GM19023 (cell line): ENCODE measurements around the gene RFPL4AL1.
"Not testable (repeated sequence)": the region's sequence is repeated elsewhere in the genome, so short reads cannot be mapped to it uniquely, and the experiment has no call there.

ENCODE experiments used
- ATAC-seq: cut with Tn5 transposase; IDR thresholded peaks from one replicate; pipeline ENCODE4 v1.9.1; 2021; ENCODE audit warnings: mild to moderate bottlenecking, moderate library complexity; ENCODE audit not compliant: unreplicated experiment

The RFPL4AL1 gene

DNA sequence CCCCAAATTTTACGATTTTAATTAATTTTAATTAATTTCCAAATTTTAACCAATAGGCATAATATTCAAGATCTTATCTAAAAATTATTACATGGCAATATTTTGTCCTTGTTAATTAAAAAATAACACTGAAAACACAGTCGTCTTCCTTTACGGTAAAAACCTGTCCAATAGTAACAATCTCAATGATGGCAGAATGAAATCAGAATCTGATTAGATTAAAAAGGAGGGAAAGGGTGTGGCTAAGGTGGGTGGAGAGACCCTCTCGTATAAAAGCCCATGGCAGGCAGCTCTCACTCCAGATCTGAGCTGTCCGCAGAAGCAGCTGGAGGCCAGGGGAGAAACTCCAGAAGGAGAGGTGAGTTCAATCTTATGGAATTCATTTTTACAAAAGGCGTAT lies at the start of gene RFPL4AL1:
Gene RFPL4AL1 (plus strand): TSS at position 301 of the 400 bp plus-strand sequence. CDS start 2,687 bp downstream, outside the sequence.
- ATAC-seq, result not testable (repeated sequence)

DNA sequence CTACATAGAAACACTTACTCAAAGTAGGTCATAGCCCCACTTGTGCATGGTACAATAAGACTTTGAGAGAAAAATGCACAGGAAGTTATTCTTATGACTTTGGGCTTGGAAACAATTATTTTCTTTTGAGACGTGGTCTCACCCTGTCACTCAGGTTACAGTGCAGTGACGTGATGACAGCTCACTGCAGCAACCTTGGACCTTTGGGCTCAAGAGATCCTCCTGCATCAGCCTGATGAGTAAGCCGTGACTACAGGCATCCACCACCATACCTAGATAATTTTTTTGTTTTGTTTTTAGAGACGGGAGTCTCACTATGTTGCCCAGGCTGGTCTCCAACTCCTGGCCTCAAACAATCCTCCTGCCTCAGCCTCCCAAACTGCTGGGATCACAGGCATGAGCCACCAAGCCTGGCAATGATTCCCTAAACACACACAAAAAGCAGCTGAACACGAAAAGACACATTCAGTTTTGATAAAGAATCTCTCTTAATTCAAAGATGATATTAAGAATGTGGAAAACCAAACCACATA lies 48.6 kb upstream of the RFPL4AL1 start:
- no peak for ATAC-seq

DNA sequence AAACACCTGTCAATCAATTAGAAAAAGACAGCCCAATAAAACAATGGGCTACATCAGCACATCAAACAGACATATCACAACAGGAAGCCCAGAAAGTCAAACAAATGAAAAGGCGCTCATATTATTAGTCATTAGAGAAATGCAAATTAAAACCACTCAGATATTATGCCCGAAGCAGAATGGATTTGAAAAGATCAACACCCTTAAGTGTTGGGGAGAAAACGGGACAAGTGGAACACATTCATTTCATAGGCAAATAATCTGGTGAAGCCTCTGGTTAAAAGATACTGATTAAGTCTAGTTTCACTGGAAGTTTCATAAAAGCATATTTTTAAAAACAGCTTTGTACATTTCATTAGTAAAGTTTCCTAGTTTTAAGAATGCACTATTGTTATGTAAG lies 48.1 kb upstream of the RFPL4AL1 start:
- ATAC-seq, result no peak

DNA sequence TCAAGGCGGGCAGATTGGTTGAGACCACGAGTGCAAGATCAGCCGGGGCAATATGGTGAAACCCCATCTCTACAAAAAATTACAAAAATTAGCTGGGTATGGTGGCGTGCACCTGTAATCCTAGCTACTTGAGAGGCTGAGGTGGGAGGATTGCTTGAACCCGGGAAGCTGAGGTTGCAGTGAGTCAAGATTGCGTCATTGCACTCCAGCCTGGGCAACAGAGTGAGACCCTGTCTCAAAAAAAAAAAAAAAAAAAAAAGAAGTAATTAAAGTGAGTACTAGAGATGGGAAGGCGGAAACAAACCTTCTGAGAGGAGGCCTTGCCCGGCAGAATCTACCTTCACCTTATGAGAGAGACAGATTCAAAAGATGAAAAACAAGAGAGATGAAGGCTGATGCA lies 45.4 kb upstream of the RFPL4AL1 start:
- no peak for ATAC-seq

DNA sequence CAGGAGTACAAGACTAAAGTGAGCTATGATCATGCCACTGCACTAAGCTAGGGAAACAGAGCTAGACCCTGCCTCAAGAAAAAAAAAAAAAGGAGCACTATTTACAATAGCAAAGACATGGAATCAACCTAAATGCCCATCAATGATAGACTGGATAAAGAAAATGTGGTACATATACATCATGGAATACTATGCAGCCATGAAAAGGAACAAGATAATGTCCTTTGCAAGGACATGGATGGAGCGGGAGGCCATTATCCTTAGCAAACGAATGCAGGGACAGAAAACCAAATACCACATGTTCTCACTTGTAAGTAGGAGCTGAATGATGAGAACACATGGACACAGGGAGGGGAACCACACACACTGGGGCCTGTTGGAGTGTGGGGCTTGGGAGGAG lies 38.5 kb upstream of the RFPL4AL1 start:
- ATAC-seq, result not testable (repeated sequence)

DNA sequence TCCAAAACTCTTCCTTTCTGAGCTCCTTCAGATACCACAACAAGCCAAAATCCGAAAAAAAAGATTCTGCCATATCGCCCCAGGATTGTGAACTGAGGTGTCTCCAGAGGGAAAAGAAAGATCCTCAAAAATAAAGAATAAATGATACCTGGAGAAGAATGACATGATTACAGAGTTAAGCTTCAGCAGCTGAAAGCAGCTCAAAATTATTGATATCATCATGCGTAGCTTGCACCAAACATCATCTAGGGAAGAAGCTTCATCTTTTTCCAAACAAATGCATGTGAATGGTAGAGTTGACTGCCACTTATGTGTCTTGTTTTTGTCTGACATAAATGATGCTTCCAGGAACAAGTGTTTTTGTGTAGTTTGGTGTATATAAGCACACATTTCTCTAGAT lies 30.6 kb upstream of the RFPL4AL1 start, which contains the start of gene NLRP9:
Gene NLRP9 (minus strand): TSS at position 101 of the 400 bp plus-strand sequence. CDS start 28 bp downstream, at position 73.
- no peak for ATAC-seq

DNA sequence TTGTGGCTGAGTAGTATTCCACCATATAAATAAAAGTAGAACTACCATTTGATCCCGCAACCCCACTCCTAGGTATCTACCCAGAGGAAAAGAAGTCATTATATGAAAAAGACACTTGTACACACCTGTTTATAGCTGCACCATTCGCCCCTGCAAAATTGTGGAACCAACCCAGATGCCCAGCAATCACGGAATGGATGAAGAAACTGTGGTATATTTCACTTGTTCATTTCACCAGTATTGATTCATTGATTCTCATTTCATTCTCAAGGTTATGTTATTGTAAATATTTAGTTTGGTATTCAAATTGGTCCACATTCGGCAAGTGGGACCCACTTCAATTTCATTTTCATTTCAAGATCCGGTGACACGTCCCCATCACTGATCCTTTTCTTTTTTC lies 18.2 kb upstream of the RFPL4AL1 start:
- no peak for ATAC-seq

DNA sequence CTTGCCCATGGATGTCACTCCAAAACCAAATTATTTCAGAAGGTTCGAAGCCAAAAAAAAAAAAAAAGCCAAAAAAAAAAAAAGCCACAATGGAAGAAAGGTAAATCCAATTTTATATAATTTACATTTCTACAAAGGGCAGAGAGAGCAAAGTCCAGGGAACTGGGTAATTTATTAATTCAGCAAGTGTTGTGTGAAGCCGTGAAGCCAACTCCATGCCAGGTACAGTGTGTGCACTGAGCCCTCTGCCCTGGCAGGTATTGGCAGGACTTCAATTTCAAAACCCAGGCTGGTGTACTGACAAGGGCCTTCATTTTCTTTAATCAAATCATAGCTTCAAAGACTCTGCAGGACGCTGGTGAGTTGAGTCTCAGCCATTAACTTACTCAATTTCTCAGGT lies 15.5 kb upstream of the RFPL4AL1 start:
- no peak for ATAC-seq

DNA sequence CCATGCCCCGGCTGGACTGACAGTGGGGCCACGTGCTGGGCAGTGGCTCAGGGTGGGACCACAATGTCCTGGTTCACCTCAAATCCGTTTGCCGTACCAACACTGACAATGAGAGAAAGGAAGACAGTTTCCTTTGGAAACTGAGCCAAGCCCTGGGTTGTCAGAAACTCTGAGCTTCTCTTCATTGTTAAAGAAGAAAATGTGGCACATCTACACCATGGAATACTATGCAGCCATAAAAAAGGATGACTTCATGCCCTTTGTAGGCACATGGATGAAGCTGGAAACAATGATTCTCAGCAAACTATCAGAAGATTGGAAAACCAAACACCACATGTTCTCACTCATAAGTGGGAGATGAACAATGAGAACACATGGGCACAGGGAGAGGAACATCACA lies 12.1 kb upstream of the RFPL4AL1 start:
- not testable (repeated sequence) for ATAC-seq

DNA sequence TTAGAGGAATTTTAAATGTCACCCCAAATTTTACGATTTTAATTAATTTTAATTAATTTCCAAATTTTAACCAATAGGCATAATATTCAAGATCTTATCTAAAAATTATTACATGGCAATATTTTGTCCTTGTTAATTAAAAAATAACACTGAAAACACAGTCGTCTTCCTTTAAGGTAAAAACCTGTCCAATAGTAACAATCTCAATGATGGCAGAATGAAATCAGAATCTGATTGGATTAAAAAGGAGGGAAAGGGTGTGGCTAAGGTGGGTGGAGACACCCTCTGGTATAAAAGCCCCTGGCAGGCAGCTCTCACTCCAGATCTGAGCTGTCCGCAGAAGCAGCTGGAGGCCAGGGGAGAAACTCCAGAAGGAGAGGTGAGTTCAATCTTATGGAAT lies 10.1 kb upstream of the RFPL4AL1 start, which contains the start of gene RFPL4A:
Gene RFPL4A (plus strand): TSS at position 301 of the 400 bp plus-strand sequence. CDS start 2,704 bp downstream, outside the sequence.
- ATAC-seq, result not testable (repeated sequence)

DNA sequence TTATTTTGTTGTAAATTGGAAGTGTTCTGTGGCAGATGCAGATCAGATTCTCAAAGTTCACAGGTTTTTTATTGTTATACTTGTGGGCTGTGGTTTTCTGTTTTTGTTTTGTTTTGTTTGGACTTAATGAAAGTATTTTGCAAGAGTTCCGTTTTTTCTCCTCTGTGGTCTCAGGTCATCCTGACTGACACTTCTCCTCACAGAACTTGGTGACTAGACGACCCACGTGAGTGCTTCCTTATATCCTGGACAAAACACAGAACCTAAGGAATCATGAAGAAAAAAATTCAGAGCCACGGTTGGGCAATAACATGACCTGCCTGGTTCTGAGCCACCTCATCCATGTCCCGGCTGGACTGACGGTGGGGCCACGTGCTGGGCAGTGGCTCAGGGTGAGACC lies 2.5 kb upstream of the RFPL4AL1 start:
- no peak for ATAC-seq

DNA sequence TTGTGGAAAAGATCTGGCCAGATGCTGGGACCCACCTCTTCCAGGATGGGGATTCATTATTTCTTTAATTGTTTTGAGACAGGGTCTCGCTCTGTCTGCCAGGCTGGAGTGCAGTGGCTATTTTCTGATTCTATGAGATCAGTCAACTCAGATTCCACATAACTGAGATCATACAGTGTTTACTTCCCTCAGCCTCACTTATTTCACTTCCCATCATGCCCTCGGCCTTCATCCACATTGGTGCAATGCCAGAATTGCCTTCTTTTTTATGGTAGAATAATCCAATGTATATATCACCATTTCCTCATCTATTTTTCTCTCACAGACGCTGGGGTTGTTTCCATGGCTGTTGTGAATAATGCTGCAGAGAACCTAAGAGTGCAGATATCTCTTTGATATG lies 714 bp downstream of the RFPL4AL1 start:
- not testable (repeated sequence) for ATAC-seq

DNA sequence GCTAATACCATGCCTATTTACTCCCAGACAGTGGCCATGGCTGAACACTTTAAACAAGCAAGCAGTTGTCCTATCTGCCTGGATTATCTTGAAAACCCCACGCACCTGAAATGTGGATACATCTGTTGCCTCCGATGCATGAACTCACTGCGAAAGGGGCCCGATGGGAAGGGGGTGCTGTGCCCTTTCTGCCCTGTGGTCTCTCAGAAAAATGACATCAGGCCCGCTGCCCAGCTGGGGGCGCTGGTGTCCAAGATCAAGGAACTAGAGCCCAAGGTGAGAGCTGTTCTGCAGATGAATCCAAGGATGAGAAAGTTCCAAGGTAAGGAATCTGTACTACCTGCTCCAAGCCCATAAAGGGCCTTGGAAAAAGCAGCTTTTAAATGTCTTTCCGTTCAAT lies 8.6 kb downstream of the RFPL4AL1 start:
- no peak for ATAC-seq

DNA sequence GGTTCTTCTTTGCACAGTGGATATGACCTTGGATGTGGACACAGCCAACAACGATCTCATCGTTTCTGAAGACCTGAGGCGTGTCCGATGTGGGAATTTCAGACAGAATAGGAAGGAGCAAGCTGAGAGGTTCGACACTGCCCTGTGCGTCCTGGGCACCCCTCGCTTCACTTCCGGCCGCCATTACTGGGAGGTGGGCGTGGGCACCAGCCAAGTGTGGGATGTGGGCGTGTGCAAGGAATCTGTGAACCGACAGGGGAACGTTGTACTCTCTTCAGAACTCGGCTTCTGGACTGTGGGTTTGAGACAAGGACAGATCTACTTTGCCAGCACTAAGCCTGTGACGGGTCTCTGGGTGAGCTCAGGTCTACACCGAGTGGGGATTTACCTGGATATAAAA lies 9.4 kb downstream of the RFPL4AL1 start:
- no peak for ATAC-seq

DNA sequence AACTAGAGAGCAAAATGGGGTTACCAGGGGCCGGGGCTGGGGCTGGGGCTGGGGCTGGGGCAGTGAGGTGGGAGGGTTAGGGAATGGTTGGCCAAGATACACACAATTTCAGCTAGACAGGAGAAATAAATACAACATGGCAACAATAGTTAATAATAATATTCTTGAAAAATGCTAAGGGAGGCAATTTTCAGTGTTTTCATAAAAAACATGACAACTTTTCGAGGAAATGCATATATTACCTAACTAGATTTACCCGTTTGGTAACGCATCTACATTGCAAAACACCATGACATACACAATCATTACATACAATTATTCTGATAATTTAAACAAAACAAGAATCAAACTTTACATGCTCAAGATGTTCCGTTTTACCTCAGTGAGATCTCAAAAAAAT lies 12.2 kb downstream of the RFPL4AL1 start:
- no peak for ATAC-seq

DNA sequence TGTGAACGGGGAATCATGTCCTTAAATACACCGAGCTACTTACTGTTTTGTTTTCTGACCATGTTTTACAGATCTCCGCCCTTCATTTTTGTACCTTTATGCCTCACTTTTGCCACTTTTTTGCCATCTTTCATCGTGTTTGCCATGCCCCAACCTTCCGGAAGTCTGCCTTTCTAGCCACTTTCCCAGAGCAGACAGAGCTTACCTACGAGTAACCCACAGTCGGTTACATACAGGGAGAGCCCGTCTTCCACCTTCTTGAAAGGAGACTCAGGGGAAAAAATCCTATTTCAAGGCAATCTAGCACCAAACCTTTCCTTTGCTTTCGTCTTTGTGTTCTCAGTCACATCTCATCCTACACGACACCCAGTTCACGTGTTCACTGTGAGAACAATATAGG lies 26.1 kb downstream of the RFPL4AL1 start:
- no peak for ATAC-seq

DNA sequence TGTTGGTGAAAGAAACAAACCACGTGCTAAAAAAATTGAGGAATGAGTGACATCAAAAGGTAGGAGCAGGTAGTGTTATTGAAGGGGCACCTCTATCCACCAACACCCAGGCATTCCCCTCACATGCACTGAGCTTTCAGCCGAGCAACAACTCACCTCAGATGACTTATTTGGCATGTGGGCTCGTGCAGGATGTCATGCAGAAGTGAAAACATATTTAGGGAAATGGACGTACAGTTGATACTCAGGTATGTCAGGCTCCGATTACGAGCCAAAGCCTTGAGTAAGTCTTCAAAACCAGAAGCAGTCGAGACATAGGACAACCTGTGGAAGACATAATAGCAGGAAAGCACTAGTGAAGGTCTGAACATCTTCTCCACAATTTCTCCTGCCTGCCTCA lies 32.5 kb downstream of the RFPL4AL1 start:
- no peak for ATAC-seq

DNA sequence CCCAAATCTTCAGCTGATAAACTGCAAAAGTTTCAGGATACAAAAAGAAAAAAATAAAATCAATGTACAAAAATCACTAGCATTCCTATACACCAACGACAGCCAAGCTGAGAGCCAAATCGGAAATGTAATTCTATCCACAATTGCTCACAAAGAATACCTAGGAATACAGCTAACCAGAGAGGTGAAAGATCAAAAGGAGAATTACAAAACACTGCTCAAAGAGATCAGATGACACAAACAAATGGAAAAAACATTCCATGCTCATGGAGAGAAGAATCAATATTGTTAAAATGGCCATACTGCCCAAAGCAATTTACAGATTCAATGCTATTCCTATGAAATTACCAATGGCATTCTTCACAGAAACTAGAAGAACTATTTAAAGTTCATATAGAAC lies 33.4 kb downstream of the RFPL4AL1 start:
- ATAC-seq, result no peak

DNA sequence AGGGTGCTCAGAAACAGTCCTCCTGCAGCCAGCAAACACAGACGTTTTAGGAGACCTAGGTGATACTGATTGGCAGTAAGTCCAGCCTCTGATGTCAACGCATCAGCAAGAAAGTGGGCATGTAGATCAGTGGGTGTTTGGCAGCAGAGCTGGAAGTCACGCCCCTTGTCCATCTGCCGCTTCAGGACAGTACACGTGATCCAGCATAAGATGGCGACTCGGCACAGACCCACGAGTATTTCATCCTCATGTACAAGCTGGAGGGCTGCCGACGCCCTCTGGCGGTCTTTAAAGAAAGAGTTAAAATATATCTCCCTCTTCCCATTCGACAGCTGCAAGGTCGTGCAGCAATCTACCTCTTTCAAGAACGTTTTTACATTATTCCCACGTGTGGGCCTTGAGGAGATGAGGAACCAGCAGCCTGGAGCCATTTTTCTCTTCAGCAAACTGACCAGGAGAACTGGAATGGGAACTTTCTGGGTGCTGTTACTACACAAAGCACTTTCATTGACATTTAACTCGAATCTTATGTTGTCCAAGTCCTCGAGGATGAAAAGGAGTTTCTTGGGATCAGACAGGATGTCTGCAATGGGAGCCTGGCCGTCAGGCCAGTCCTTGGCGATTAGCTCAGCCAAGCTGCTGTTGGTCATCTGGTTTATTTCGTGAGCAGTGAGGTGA lies 40.6 kb downstream of the RFPL4AL1 start:
- no peak for ATAC-seq

DNA sequence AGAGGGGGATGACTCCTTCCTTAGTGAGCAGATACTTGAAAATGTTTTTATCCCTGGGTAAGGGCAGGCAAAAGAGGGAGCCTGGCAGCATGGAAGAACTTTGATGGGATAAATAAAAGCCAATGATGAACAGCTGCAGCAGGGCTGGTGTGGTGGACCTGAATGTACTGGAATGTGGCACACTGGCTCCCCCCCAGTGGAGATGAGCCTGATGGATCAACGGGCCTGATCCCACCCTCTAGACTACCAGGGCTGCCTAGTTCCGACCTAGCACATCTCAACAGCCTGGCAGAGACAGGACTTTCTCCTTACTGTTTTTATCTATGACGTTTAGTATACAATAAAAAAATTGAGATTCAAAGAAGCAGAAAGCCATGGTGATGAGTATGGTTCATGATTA lies 42.4 kb downstream of the RFPL4AL1 start:
- no peak for ATAC-seq

DNA sequence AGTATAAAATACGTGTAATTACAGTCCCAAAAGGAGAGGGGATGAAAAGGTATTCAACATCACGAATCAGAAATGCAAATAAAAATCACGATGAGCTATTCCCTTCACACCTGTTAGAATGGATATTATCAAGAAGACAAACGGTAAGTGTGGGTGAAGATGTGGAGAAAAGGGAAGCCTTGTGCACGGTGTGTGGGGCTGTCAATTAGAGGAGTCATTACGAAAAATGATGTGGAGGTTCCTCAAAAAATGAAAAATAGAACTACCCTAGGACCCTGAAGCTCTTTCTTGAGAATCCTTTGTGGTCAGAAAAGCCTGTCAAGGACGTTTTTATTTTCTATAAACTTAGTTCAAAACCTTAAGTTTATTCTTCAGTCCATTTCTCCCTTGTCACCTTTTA lies 43.5 kb downstream of the RFPL4AL1 start:
- ATAC-seq, result no peak

DNA sequence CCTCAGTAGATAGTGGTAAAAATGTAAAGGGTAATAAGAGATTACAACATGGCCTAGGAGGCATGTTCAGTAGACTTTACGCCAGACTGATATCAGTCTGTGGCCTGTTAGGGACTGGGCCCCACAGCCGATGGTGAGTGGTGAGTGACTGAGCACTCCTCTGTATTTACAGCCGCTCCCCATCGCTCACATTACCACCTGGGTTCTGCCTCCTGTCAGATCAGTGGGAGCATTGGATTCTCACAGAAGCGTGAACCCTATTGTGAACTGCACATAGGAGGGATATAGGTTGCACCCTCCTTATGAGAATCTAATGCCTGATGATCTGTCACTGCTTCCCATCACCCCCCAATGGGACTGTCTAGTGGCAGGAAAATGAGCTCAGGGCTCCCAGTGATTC lies 45.0 kb downstream of the RFPL4AL1 start:
- no peak for ATAC-seq

DNA sequence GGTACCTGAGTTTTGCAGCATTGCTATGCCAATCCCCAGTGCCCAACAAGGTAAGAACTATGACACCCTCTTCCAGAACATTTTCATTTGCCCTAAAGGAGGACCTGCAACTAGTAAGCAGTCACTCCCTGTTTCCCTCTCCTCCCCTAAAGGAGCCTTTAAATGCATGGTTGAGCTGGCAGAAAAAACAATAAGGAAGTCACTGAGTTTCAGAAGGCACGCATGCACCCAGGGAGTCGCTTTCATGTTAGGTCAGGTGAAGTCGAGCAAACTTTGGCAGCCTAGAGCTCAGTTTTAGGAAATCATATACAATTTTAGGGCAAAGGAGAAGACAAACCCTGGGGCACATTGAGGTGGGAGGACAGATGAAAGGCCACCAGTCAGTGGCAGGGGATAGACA lies 51.1 kb downstream of the RFPL4AL1 start:
- ATAC-seq, result no peak
